ENCODE results near the gene PRKCA.

Gene PRKCA

DNA sequence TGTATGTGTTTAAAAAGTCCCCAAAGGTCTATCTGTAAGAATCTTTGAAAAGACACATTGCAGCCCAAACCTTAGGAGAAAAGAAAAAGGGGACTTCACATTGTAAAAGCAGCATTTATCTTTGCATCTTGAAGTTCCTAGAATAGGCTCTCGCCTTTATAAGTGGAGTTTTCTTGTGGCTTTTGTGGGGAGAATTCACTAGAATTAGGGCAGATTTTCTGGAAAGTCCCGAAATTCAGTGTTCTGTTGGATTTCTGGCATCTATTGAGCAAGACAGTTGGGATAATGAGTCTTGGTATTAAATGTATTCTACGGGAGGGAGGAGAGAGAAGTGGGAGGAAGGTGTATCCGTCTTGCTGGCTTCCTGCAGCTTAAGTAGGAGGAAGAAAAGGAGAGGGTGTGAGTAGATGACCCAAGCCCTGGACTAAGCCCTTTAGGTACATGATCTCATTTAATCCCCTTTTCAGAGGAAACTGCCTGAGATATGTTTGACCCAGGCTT, 62.6 kb downstream of the PRKCA start:
- TF ChIP-seq, protein P1, sequence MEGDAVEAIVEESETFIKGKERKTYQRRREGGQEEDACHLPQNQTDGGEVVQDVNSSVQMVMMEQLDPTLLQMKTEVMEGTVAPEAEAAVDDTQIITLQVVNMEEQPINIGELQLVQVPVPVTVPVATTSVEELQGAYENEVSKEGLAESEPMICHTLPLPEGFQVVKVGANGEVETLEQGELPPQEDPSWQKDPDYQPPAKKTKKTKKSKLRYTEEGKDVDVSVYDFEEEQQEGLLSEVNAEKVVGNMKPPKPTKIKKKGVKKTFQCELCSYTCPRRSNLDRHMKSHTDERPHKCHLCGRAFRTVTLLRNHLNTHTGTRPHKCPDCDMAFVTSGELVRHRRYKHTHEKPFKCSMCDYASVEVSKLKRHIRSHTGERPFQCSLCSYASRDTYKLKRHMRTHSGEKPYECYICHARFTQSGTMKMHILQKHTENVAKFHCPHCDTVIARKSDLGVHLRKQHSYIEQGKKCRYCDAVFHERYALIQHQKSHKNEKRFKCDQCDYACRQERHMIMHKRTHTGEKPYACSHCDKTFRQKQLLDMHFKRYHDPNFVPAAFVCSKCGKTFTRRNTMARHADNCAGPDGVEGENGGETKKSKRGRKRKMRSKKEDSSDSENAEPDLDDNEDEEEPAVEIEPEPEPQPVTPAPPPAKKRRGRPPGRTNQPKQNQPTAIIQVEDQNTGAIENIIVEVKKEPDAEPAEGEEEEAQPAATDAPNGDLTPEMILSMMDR (IDR thresholded peaks at IDR 0.05; ENCODE audit: low read depth, low read length) = no peak
- no peak for DNase-seq
- Histone ChIP-seq H3K4me3 (ENCODE audit: low read depth, low read length) (no peak overlapping the region), H3K36me3 (no peaks in the 10 kb centered on the region), H3K9me3 (no peaks in the 10 kb centered on the region), H3K27me3 (no peaks in the 10 kb centered on the region), H3K4me1 (peaks cover 7% of the 10 kb centered on the region)

DNA sequence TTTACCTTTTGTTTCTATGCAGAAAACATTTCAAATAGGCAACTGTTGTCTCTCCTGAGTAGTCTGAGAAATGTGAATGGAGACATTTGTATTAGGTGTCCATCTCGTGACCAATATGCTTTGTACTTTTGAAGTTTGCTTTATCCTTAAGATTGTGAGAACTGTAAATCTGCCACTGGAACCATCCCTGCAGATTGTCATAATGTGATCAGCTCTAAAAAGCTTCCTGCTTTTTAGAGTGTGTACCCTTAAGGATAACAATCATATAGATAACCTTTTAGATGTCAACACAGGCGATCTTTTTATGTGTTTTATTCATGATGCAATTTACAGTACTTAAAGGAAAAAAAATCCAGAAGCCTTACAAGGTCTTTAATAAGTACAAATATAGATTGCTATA, 63.5 kb downstream of the PRKCA start:
- H3K9me3 ChIP-seq = no peaks in the 10 kb centered on the region
- peaks cover 7% of the 10 kb centered on the region for H3K4me1 ChIP-seq
- TF ChIP-seq, protein P1 (IDR thresholded peaks at IDR 0.05; ENCODE audit: low read depth, low read length) = no peak
- H3K4me3 ChIP-seq (ENCODE audit: low read depth, low read length) = no peak overlapping the region
- no peaks in the 10 kb centered on the region for H3K27me3 ChIP-seq
- DNase-seq = no peak
- no peaks in the 10 kb centered on the region for H3K36me3 ChIP-seq

DNA sequence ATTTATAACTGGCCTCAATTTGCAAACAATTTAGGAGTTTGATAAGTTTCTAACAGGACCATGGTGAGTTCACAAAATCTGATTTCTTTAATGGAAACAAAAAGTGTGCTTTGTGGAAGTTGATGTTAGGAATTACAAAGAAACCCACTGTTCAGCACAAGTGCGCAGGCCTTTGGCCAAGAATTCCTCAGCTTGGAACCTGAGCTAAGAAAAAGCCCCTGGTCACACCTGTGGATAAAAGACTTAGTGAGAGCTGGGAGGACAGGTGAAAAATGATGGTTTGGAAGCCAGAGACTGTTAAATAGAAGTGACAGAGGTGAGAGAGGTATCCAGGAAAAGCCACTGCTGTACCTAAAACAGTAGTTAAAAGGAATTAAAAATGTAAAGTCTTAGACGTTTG, 64.7 kb downstream of the PRKCA start:
- TF ChIP-seq, protein P1 (IDR thresholded peaks at IDR 0.05; ENCODE audit: low read depth, low read length) = no peak
- Histone ChIP-seq H3K9me3 (no peaks in the 10 kb centered on the region), H3K36me3 (no peaks in the 10 kb centered on the region), H3K27me3 (no peaks in the 10 kb centered on the region), H3K4me3 (ENCODE audit: low read depth, low read length) (no peak overlapping the region), H3K4me1 (peaks cover 7% of the 10 kb centered on the region)
- no peak for DNase-seq

DNA sequence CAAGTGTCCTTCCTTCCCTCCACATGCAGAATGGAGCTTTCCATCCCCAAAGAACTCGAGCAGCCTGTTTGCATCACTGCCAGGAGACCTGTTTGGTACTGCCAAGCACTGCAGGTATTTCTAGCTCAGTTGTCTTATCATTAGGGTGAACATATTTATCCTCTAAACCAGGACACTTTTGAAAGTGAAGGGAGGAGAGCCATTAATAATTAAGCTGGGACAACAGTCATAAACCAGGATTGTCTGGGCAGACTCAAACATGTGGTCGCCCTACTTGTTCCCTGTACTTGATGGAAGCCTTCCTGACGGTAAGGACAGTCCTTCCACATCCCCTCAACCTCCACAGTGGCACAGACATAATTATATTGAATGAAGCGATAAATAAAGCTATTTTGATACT, 67.4 kb downstream of the PRKCA start:
- Histone ChIP-seq H3K36me3 (no peaks in the 10 kb centered on the region), H3K4me1 (peaks cover 16% of the 10 kb centered on the region), H3K9me3 (no peaks in the 10 kb centered on the region), H3K4me3 (ENCODE audit: low read depth, low read length) (no peak overlapping the region), H3K27me3 (no peaks in the 10 kb centered on the region)
- DNase-seq = no peak
- TF ChIP-seq, protein P1 (IDR thresholded peaks at IDR 0.05; ENCODE audit: low read depth, low read length) = no peak

DNA sequence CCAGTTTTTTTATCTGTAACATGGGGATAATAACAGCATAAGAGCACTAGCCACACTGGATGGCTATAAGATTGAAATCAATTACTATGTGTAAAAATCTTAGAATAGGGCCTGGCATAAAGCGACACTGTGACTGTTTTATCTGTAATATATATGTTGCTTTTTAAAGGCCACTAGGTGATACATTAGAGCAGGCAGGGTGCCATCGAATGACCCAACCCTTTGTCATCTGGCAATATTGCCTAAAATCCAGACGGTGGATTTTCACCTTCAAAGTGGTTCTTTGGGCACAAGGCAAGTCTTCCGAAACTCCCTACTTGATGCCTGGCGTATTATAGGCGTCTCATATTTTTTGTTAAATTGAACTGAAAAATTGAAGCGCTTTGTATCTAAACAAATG, 69.1 kb downstream of the PRKCA start:
- Histone ChIP-seq H3K4me1 (peaks cover 15% of the 10 kb centered on the region), H3K9me3 (no peaks in the 10 kb centered on the region), H3K36me3 (no peaks in the 10 kb centered on the region), H3K27me3 (no peaks in the 10 kb centered on the region), H3K4me3 (ENCODE audit: low read depth, low read length) (no peak overlapping the region)
- no peak for DNase-seq
- TF ChIP-seq, protein P1 (IDR thresholded peaks at IDR 0.05; ENCODE audit: low read depth, low read length) = no peak

DNA sequence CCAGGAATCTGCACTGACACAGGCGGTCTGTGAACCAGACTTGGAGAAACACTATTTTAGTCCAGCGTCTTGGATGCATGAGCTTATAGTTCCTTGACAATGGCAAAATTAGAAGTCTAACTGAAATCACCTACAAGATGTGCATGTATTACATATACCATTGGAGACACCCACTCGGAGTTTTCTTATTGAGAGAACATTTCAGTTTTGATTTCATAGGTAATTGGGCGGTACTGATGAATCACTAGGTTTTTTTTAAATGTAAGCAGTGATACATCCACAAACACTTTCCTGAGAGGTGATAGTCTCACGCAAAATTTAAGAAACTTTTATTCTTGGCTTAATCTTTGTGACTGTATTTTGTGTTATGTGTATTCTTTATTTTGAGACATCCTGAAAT, 69.8 kb downstream of the PRKCA start:
- TF ChIP-seq, protein P1 (IDR thresholded peaks at IDR 0.05; ENCODE audit: low read depth, low read length) = no peak
- Histone ChIP-seq H3K4me3 (ENCODE audit: low read depth, low read length) (no peak overlapping the region), H3K36me3 (no peaks in the 10 kb centered on the region), H3K4me1 (peaks cover 15% of the 10 kb centered on the region), H3K9me3 (no peaks in the 10 kb centered on the region), H3K27me3 (no peaks in the 10 kb centered on the region)
- no peak for DNase-seq
